Measurements from ENCODE around the gene ITGB8. TPM values are rescaled to one million over a fixed set of nuclear protein-coding genes. Genes with fewer than 3 reads are reported as not detected.

ITGB8 gene
- polyA plus RNA-seq, 3 donors: 31.5 to 55.8 (median 43.1) TPM

GRCh38 chr7:20412032-20412431, 81.3 kb downstream of the ITGB8 start:
- DNase-seq: no peak

- DNase-seq: no peak
These were observed 86.6 kb downstream of the ITGB8 start for GRCh38 chr7:20417260-20417659.

- DNase-seq: no peak
These were observed 87.1 kb downstream of the ITGB8 start for GRCh38 chr7:20417675-20418382.

GRCh38 chr7:20424500-20424899, 93.8 kb downstream of the ITGB8 start:
- DNase-seq: no peak

GRCh38 chr7:20430664-20431063, 100.0 kb downstream of the ITGB8 start:
- DNase-seq: no peak

GRCh38 chr7:20431146-20431545, 100.4 kb downstream of the ITGB8 start:
- DNase-seq: no peak

- no peak for DNase-seq
These were observed 101.4 kb downstream of the ITGB8 start for GRCh38 chr7:20432071-20432470.

- DNase-seq: no peak
These were observed 104.6 kb downstream of the ITGB8 start for GRCh38 chr7:20435305-20435704.

GRCh38 chr7:20438248-20438647, 107.5 kb downstream of the ITGB8 start:
- no peak for DNase-seq

GRCh38 chr7:20438694-20439376, 108.1 kb downstream of the ITGB8 start:
- DNase-seq: no peak

GRCh38 chr7:20439416-20440185, 108.9 kb downstream of the ITGB8 start:
- DNase-seq: no peak

- no peak for DNase-seq
These were observed 109.9 kb downstream of the ITGB8 start for GRCh38 chr7:20440472-20441105.

GRCh38 chr7:20441346-20441745, 110.6 kb downstream of the ITGB8 start:
- no peak for DNase-seq

- DNase-seq: no peak
These were observed 111.3 kb downstream of the ITGB8 start for GRCh38 chr7:20441991-20442441.

GRCh38 chr7:20442951-20443350, 112.3 kb downstream of the ITGB8 start:
- no peak for DNase-seq

GRCh38 chr7:20444030-20444800, 113.5 kb downstream of the ITGB8 start:
- no peak for DNase-seq

GRCh38 chr7:20447021-20447650, 116.4 kb downstream of the ITGB8 start:
- no peak for DNase-seq

GRCh38 chr7:20449176-20449575, 118.5 kb downstream of the ITGB8 start:
- DNase-seq: no peak

- DNase-seq: no peak
These were observed 119.8 kb downstream of the ITGB8 start for GRCh38 chr7:20450536-20450935.

GRCh38 chr7:20454202-20454601, 123.5 kb downstream of the ITGB8 start:
- no peak for DNase-seq

GRCh38 chr7:20456701-20457100, 126.0 kb downstream of the ITGB8 start:
- no peak for DNase-seq
